Testis (tissue), 2 donors: Measurements from ENCODE around the gene ALOX5.
"Not testable (repeated sequence)": the region's sequence is repeated elsewhere in the genome, so short reads cannot be mapped to it uniquely, and the experiment has no call there.

Source experiments
- CTCF ChIP-seq, 3 experiments: fragments of 450-650 bp in 2 of 3; fragments of 200-600 bp in 1 of 3; sonication (generic) in 1 of 3; IDR thresholded peaks; one replicate each; pipeline ENCODE4 v1.5.1; 2016 to 2019; ENCODE audit warnings: antibody characterized with exemption in 3 of 3, mild to moderate bottlenecking in 2 of 3, moderate library complexity in 1 of 3
- POLR2A ChIP-seq: fragments of 450-650 bp; IDR thresholded peaks from one replicate; pipeline ENCODE4 v1.6.1; 2017; ENCODE audit warnings: antibody characterized with exemption, mild to moderate bottlenecking, moderate library complexity

GRCh38 chr10:45367643-45368042, 6.4 kb upstream of the ALOX5 start:
- TF ChIP-seq CTCF (IDR thresholded peaks at IDR 0.05); POLR2A: not testable (repeated sequence)
